ENCODE results near the gene NBR1. TPM values are rescaled to one million over a fixed set of nuclear protein-coding genes. Genes with fewer than 3 reads are reported as not detected.

NBR1 gene
- total and polyA plus RNA-seq, 2 of the 4 experiments (the other 2 are of a cell fraction): 52.4 to 132 TPM

DNA sequence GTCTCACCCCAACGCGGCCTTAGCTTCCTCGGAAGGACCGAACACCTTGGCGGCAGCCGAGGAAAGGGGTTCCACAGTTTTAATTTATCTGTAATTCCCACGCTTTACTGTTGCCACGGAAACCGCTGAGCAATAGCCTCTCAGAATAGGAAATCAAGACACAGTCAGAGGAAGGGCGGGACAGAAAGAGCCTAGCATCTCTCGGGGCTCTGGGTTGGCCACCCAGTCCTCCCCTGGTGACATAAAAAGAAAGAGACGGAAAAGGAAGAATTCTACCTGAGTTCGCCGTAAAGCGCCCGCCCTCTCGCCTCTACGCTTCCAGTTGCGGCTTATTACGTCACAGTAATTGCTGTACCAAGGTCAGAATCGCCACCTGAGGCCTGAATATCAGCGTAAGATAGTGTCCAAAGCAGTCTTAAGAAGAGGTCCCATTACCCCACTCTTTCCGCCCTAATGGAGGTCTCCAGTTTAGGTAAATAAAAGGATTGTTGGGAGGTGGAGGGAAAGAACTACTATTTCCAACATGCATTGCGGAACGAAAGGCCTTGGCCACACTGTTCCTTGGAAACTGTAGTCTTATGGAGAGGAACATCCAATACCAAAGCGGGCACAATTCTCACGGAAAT is 761 bp upstream of the NBR1 start:
- dilution Hi-C loops (cut with HindIII; ENCODE audit: low sequenced_read_pairs, unreplicated experiment): no loop called here

More for the DNA sequence above, 761 bp upstream of the NBR1 start:
- H3K18ac ChIP-seq (ENCODE audit: low read depth, low read length): peak overlapping the region; percentile 65
- peak overlapping the region; percentile 93 for H2BK5ac ChIP-seq (ENCODE audit: low read depth, low read length, poor library complexity, severe bottlenecking)
- H2AFZ ChIP-seq (replicated peaks; ENCODE audit: low read length, poor library complexity): peak overlapping the region; percentile 92
- H2BK20ac ChIP-seq (ENCODE audit: low read depth, low read length): peak overlapping the region; percentile 18; the same call in 1 of the 2 replicates
- H3K9ac ChIP-seq (ENCODE audit: low read depth, low read length): peak overlapping the region; percentile 74
- peak overlapping the region; percentile 83 for H3K27ac ChIP-seq (ENCODE audit: insufficient read depth, low read length)
- peaks cover 0 to 46% of the 10 kb centered on the region in 2 experiments; a peak in 2 of 4 replicates for H3K79me1 ChIP-seq (ENCODE audit: low read depth in 1 of 2, low read length in 2 of 2)
- CTCF ChIA-PET: interaction anchor here (0.9 kb wide), 1 partner anchor 146 kb away, joined by 4 read pairs; no protein-coding TSS in a partner anchor
- peak overlapping the region; percentile 74 for H4K91ac ChIP-seq (ENCODE audit: insufficient read depth, low read depth, low read length)
- BruUV-seq (replicated peaks): no TSS peak
- H4K8ac ChIP-seq (ENCODE audit: low read depth in 2 of 2, low read length in 2 of 2): peak overlapping the region; percentile 75 to 90
- H3K4me1 ChIP-seq (ENCODE audit: control insufficient read depth, insufficient read depth, low read length): no peaks in the 10 kb centered on the region
- POLR2A ChIA-PET (ENCODE audit: unreplicated experiment): interaction anchor here (1.4 kb wide), 1 partner anchor 218 kb away, joined by 4 read pairs; no protein-coding TSS in a partner anchor
- peak overlapping the region; percentile 53 for H3K23ac ChIP-seq (ENCODE audit: low read depth, low read length)
- H3K4ac ChIP-seq (ENCODE audit: low read depth, low read length): peak overlapping the region; percentile 86
- H3K9me1 ChIP-seq (ENCODE audit: insufficient read depth, low read length): no peaks in the 10 kb centered on the region
- peak overlapping the region; percentile 93 for H3K4me2 ChIP-seq (ENCODE audit: low read depth, low read length)
- WGBS, 2 experiments (ENCODE audit: extremely low coverage in 2 of 2, insufficient read length in 1 of 2): 2% methylated on average over 9 of the region's 27 CpGs; no CpG with 5 or more reads in 1 of the 2 experiments
- peak overlapping the region; percentile 69 for H3K56ac ChIP-seq (ENCODE audit: extremely low read depth, insufficient read depth, low read length)
- H4K20me1 ChIP-seq (ENCODE audit: insufficient read depth, low read length): peaks cover 3% of the 10 kb centered on the region; the same call in 1 of the 2 replicates
- in situ Hi-C loops (cut with MboI; ENCODE audit: low sequenced_read_pairs): loop anchor here (5.0 kb wide), 1 partner anchor 143 kb away; the partner anchor contains the start of gene RND2
- peak; percentile 95 for DNase-seq
- H3K4me3 ChIP-seq (ENCODE audit: insufficient read depth, low read depth, low read length): peak overlapping the region; percentile 75
- ATAC-seq (ENCODE audit: low read depth): peak; percentile 81
- H2AK5ac ChIP-seq (ENCODE audit: low read depth, low read length): peak overlapping the region; percentile 56; the same call in 1 of the 2 replicates
- no peaks in the 10 kb centered on the region for H3K36me3 ChIP-seq (ENCODE audit: control insufficient read depth, insufficient read depth, low read length)
- peak overlapping the region; percentile 61; the same call in 2 of the 3 replicates for H2BK15ac ChIP-seq (ENCODE audit: low read depth, low read length)
- intact Hi-C loops (cut with micrococcal nuclease): loop anchor here (5.0 kb wide), 1 partner anchor 43 kb away; the partner anchor contains the start of gene BRCA1
- peak overlapping the region; percentile 42 for H2BK120ac ChIP-seq (ENCODE audit: low read depth, low read length)
- H3K9me3 ChIP-seq (ENCODE audit: control insufficient read depth, insufficient read depth, low read length): no peaks in the 10 kb centered on the region
- H4K5ac ChIP-seq (ENCODE audit: low read depth, low read length): peak overlapping the region; percentile 87
- TF ChIP-seq POLR2A (IDR thresholded peaks at IDR 0.05; ENCODE audit: low read depth, low read length) (peak; percentile 42), CHD1 (IDR thresholded peaks at IDR 0.05; ENCODE audit: low read depth, low read length) (no peak), MXI1 (IDR thresholded peaks at IDR 0.05; ENCODE audit: borderline replicate concordance, low read depth, low read length) (0 out of 2 replicates have a peak, but pooled peaks have one; percentile 44)
- H3K27me3 ChIP-seq (ENCODE audit: control insufficient read depth, insufficient read depth, low read length): no peaks in the 10 kb centered on the region
- H2AK9ac ChIP-seq (replicated peaks; ENCODE audit: low read depth, low read length, poor library complexity): peak overlapping the region; percentile 89
- peak overlapping the region; percentile 81 for H3K14ac ChIP-seq (replicated peaks; ENCODE audit: low read depth, low read length)
